GM23338 (cell line): Measurements from ENCODE around the gene DNAL4.

Experiments
- CREB1 ChIP-seq: fragments of 250-450 bp; sonication (Bioruptor Pico); IDR thresholded peaks from 2 replicates; pipeline ENCODE4 v1.5.0; 2020; ENCODE audit warnings: low read depth, mild to moderate bottlenecking, moderate library complexity
- EZH2 ChIP-seq: fragments of 200-600 bp; sonication (generic); IDR thresholded peaks from one replicate; pipeline ENCODE4 v1.8.0; 2017; ENCODE audit warnings: antibody characterized with exemption, mild to moderate bottlenecking, low read depth; ENCODE audit not compliant: unreplicated experiment
- EZH2phosphoT487 ChIP-seq: fragments of 200-600 bp; sonication (generic); IDR thresholded peaks from one replicate; pipeline ENCODE4 v1.8.1; 2018; ENCODE audit warnings: antibody characterized with exemption; ENCODE audit not compliant: unreplicated experiment
- JUNB ChIP-seq: IDR thresholded peaks from one replicate; pipeline ENCODE4 v1.6.1; 2016; ENCODE audit warnings: antibody characterized with exemption; ENCODE audit not compliant: unreplicated experiment
- NANOG ChIP-seq: IDR thresholded peaks from 2 replicates; pipeline ENCODE4 v1.6.1; 2016; ENCODE audit warnings: antibody characterized with exemption, borderline replicate concordance
- POLR2AphosphoS5 ChIP-seq: IDR thresholded peaks from 2 replicates; pipeline ENCODE4 v1.6.1; 2016; ENCODE audit warnings: antibody characterized with exemption, low read depth
- STAT1 ChIP-seq: IDR thresholded peaks from one replicate; pipeline ENCODE4 v1.6.1; 2016; ENCODE audit warnings: antibody characterized with exemption; ENCODE audit not compliant: unreplicated experiment
- TF ChIP-seq, protein P1 (sequence below), 2 experiments: fragments of 200-600 bp in 1 of 2; sonication (generic) in 1 of 2; conservative IDR thresholded peaks; 2 replicates each; pipeline versions ENCODE4 v1.5.1 to v1.6.1; 2016 to 2017; ENCODE audit warnings: antibody characterized with exemption in 2 of 2, low read depth in 2 of 2, mild to moderate bottlenecking in 2 of 2, moderate library complexity in 1 of 2
- TF ChIP-seq, protein P2 (sequence below): IDR thresholded peaks from one replicate; pipeline ENCODE4 v1.6.1; 2018; ENCODE audit warnings: antibody characterized with exemption; ENCODE audit not compliant: unreplicated experiment
- TF ChIP-seq, protein P3 (sequence below): IDR thresholded peaks from 2 replicates; pipeline ENCODE4 v1.6.1; 2016; ENCODE audit warnings: antibody characterized with exemption
- TF ChIP-seq, protein P4 (sequence below): fragments of 250-450 bp; sonication (Bioruptor Pico); IDR thresholded peaks from 2 replicates; pipeline ENCODE4 v1.5.0; 2020; ENCODE audit warnings: mild to moderate bottlenecking, moderate library complexity

DNA sequence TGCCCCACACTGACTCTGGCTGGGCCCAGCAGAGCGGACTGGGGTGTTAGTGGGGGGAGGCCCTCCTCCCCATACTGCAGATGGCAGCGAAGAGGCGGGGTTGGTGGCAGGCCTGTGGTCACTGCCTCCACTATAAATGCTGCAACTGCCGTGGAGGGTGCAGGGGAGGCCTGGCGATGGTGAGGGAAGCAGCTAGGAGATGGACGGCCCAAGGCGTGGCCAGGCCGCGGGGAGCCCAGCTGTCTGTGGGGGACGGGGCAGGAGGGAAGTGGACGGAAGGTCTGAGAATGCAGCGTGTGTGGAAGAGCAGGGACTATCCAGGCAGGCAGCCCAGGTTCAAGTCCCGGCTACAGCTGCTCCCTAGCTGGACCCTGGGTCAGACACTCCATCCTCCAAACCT, 18.3 kb downstream of the DNAL4 start:
- no peak for TF ChIP-seq POLR2AphosphoS5
- TF ChIP-seq, protein P1, sequence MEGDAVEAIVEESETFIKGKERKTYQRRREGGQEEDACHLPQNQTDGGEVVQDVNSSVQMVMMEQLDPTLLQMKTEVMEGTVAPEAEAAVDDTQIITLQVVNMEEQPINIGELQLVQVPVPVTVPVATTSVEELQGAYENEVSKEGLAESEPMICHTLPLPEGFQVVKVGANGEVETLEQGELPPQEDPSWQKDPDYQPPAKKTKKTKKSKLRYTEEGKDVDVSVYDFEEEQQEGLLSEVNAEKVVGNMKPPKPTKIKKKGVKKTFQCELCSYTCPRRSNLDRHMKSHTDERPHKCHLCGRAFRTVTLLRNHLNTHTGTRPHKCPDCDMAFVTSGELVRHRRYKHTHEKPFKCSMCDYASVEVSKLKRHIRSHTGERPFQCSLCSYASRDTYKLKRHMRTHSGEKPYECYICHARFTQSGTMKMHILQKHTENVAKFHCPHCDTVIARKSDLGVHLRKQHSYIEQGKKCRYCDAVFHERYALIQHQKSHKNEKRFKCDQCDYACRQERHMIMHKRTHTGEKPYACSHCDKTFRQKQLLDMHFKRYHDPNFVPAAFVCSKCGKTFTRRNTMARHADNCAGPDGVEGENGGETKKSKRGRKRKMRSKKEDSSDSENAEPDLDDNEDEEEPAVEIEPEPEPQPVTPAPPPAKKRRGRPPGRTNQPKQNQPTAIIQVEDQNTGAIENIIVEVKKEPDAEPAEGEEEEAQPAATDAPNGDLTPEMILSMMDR (conservative IDR thresholded peaks at IDR 0.05; ENCODE audit: low read depth in 2 of 2), result no peak
- TF ChIP-seq, protein P2, sequence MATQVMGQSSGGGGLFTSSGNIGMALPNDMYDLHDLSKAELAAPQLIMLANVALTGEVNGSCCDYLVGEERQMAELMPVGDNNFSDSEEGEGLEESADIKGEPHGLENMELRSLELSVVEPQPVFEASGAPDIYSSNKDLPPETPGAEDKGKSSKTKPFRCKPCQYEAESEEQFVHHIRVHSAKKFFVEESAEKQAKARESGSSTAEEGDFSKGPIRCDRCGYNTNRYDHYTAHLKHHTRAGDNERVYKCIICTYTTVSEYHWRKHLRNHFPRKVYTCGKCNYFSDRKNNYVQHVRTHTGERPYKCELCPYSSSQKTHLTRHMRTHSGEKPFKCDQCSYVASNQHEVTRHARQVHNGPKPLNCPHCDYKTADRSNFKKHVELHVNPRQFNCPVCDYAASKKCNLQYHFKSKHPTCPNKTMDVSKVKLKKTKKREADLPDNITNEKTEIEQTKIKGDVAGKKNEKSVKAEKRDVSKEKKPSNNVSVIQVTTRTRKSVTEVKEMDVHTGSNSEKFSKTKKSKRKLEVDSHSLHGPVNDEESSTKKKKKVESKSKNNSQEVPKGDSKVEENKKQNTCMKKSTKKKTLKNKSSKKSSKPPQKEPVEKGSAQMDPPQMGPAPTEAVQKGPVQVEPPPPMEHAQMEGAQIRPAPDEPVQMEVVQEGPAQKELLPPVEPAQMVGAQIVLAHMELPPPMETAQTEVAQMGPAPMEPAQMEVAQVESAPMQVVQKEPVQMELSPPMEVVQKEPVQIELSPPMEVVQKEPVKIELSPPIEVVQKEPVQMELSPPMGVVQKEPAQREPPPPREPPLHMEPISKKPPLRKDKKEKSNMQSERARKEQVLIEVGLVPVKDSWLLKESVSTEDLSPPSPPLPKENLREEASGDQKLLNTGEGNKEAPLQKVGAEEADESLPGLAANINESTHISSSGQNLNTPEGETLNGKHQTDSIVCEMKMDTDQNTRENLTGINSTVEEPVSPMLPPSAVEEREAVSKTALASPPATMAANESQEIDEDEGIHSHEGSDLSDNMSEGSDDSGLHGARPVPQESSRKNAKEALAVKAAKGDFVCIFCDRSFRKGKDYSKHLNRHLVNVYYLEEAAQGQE, result no peak
- no peak for TF ChIP-seq EZH2
- no peak for TF ChIP-seq JUNB
- TF ChIP-seq, protein P3, sequence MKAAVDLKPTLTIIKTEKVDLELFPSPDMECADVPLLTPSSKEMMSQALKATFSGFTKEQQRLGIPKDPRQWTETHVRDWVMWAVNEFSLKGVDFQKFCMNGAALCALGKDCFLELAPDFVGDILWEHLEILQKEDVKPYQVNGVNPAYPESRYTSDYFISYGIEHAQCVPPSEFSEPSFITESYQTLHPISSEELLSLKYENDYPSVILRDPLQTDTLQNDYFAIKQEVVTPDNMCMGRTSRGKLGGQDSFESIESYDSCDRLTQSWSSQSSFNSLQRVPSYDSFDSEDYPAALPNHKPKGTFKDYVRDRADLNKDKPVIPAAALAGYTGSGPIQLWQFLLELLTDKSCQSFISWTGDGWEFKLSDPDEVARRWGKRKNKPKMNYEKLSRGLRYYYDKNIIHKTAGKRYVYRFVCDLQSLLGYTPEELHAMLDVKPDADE, result no peak
- TF ChIP-seq EZH2phosphoT487, result no peak
- no peak for TF ChIP-seq STAT1
- no peak for TF ChIP-seq CREB1 (CRISPR knock-in tag)
- TF ChIP-seq, protein P4, sequence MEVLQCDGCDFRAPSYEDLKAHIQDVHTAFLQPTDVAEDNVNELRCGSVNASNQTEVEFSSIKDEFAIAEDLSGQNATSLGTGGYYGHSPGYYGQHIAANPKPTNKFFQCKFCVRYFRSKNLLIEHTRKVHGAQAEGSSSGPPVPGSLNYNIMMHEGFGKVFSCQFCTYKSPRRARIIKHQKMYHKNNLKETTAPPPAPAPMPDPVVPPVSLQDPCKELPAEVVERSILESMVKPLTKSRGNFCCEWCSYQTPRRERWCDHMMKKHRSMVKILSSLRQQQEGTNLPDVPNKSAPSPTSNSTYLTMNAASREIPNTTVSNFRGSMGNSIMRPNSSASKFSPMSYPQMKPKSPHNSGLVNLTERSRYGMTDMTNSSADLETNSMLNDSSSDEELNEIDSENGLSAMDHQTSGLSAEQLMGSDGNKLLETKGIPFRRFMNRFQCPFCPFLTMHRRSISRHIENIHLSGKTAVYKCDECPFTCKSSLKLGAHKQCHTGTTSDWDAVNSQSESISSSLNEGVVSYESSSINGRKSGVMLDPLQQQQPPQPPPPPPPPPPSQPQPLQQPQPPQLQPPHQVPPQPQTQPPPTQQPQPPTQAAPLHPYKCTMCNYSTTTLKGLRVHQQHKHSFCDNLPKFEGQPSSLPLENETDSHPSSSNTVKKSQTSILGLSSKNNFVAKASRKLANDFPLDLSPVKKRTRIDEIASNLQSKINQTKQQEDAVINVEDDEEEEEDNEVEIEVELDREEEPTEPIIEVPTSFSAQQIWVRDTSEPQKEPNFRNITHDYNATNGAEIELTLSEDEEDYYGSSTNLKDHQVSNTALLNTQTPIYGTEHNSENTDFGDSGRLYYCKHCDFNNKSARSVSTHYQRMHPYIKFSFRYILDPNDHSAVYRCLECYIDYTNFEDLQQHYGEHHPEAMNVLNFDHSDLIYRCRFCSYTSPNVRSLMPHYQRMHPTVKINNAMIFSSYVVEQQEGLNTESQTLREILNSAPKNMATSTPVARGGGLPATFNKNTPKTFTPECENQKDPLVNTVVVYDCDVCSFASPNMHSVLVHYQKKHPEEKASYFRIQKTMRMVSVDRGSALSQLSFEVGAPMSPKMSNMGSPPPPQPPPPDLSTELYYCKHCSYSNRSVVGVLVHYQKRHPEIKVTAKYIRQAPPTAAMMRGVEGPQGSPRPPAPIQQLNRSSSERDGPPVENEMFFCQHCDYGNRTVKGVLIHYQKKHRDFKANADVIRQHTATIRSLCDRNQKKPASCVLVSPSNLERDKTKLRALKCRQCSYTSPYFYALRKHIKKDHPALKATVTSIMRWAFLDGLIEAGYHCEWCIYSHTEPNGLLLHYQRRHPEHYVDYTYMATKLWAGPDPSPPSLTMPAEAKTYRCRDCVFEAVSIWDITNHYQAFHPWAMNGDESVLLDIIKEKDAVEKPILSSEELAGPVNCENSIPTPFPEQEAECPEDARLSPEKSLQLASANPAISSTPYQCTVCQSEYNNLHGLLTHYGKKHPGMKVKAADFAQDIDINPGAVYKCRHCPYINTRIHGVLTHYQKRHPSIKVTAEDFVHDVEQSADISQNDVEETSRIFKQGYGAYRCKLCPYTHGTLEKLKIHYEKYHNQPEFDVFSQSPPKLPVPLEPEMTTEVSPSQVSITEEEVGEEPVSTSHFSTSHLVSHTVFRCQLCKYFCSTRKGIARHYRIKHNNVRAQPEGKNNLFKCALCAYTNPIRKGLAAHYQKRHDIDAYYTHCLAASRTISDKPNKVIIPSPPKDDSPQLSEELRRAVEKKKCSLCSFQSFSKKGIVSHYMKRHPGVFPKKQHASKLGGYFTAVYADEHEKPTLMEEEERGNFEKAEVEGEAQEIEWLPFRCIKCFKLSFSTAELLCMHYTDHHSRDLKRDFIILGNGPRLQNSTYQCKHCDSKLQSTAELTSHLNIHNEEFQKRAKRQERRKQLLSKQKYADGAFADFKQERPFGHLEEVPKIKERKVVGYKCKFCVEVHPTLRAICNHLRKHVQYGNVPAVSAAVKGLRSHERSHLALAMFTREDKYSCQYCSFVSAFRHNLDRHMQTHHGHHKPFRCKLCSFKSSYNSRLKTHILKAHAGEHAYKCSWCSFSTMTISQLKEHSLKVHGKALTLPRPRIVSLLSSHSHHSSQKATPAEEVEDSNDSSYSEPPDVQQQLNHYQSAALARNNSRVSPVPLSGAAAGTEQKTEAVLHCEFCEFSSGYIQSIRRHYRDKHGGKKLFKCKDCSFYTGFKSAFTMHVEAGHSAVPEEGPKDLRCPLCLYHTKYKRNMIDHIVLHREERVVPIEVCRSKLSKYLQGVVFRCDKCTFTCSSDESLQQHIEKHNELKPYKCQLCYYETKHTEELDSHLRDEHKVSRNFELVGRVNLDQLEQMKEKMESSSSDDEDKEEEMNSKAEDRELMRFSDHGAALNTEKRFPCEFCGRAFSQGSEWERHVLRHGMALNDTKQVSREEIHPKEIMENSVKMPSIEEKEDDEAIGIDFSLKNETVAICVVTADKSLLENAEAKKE (CRISPR knock-in tag), result no peak
- no peak for TF ChIP-seq NANOG
